Common myeloid progenitor, CD34-positive (primary cell): ENCODE measurements around the gene RPL18.

ENCODE experiments used
- CTCF ChIA-PET: fragments of 350-600 bp; sonication (Branson Sonifier 250); formaldehyde crosslinking; loops from one replicate; lab custom pipeline; 2021; ENCODE audit warnings: antibody characterized with exemption; lab: Charles Lee
- POLR2A ChIA-PET: fragments of 350-600 bp; sonication (Branson Sonifier 250); formaldehyde crosslinking; loops from one replicate; lab custom pipeline; 2021; ENCODE audit warnings: antibody characterized with exemption; lab: Charles Lee
- DNase-seq, 3 donors: peaks; one replicate each; pipeline versions ENCODE4 v3.0.0 to v3.0.0-alpha.2; 2013
- H3K27ac ChIP-seq, 2 experiments: 1 replicate in 1 of 2; 2 replicates in 1 of 2; pipeline ENCODE4 v1.7.0; 2013; ENCODE audit warnings: inconsistent platforms in 2 of 2, low read length in 2 of 2, mild to moderate bottlenecking in 2 of 2, low read depth in 1 of 2, moderate library complexity in 1 of 2; ENCODE audit not compliant: severe bottlenecking in 2 of 2, insufficient read depth in 1 of 2, poor library complexity in 1 of 2
- H3K27me3 ChIP-seq, 5 experiments: replicated peaks in 2 of 5; 1 replicate in 3 of 5; 2 replicates in 2 of 5; pipeline versions ENCODE4 v1.6.1 to v1.7.0; 2013; ENCODE audit warnings: low read length in 4 of 5, mild to moderate bottlenecking in 2 of 5, moderate library complexity in 2 of 5, inconsistent platforms in 1 of 5; ENCODE audit not compliant: insufficient read depth in 5 of 5, control insufficient read depth in 4 of 5
- H3K36me3 ChIP-seq, 4 experiments: 1 replicate in 2 of 4; 2 replicates in 2 of 4; pipeline versions ENCODE4 v1.6.1 to v1.7.0; 2013; ENCODE audit warnings: low read length in 3 of 4, control low read depth in 1 of 4, mild to moderate bottlenecking in 1 of 4; ENCODE audit not compliant: control insufficient read depth in 4 of 4, insufficient read depth in 4 of 4
- H3K4me1 ChIP-seq, 4 experiments: 1 replicate in 3 of 4; 2 replicates in 1 of 4; pipeline versions ENCODE4 v1.6.1 to v1.7.1; 2013; ENCODE audit warnings: low read length in 3 of 4, mild to moderate bottlenecking in 3 of 4, control low read depth in 1 of 4, inconsistent platforms in 1 of 4, moderate library complexity in 1 of 4; ENCODE audit not compliant: control insufficient read depth in 4 of 4, insufficient read depth in 4 of 4; ENCODE audit errors: control extremely low read depth in 1 of 4
- H3K4me3 ChIP-seq, 7 experiments: 1 replicate in 4 of 7; 2 replicates in 3 of 7; pipeline versions ENCODE4 v1.5.1 to v1.7.0; 2013; ENCODE audit warnings: mild to moderate bottlenecking in 7 of 7, low read length in 6 of 7, moderate library complexity in 6 of 7, inconsistent platforms in 2 of 7, low read depth in 2 of 7, control low read depth in 1 of 7; ENCODE audit not compliant: insufficient read depth in 4 of 7, control insufficient read depth in 1 of 7; ENCODE audit errors: extremely low read depth in 1 of 7
- H3K9me3 ChIP-seq, 5 experiments: 1 replicate in 4 of 5; 2 replicates in 1 of 5; pipeline versions ENCODE4 v1.6.1 to v1.7.1; 2013; ENCODE audit warnings: low read length in 4 of 5, mild to moderate bottlenecking in 2 of 5, inconsistent platforms in 1 of 5, low read depth in 1 of 5, moderate library complexity in 1 of 5; ENCODE audit not compliant: control insufficient read depth in 4 of 5, insufficient read depth in 2 of 5; ENCODE audit errors: control extremely low read depth in 1 of 5
- WGBS: methylation state at CpG from one replicate; pipeline ENCODE4 v1.1.5; 2013; ENCODE audit not compliant: insufficient coverage; 5-methylcytosine and 5-hydroxymethylcytosine counted together

The RPL18 gene

DNA sequence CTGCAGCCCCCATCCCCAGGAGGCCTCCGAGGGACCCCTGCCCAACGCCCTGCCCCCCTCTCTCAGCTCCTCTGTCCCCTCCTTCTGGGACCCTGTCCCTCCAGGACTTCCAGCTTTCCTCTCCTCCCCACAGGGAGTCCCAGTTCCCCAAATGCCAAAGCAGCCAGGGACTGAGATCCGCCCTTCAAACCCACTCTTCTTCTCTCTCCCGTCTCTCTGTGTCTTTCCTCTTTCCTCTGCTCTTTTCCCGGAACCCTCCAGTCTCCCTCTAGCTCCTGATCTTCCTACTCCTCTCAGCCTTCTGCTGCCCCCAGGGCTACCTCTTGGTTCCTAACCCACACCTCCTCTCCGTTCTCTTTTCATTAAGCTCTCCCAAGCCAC lies 26.6 kb upstream of the RPL18 start:
- Histone ChIP-seq H3K9me3 (no peaks in the 10 kb centered on the region), H3K4me3 (peak overlapping the region; percentile 40 to 82 (median 59)), H3K27me3 (no peaks in the 10 kb centered on the region), H3K36me3 (no peaks in the 10 kb centered on the region), H3K27ac (peak overlapping the region in 1 of 2 experiments; percentile 43), H3K4me1 (peaks cover 3 to 27% (median 22%) of the 10 kb centered on the region in 4 experiments)
- no peak for DNase-seq
- CTCF ChIA-PET, result interaction anchor here (0.6 to 4.5 kb wide), 15 partner anchors 12 to 208 kb away, joined by 3 to 40 read pairs (median 4); no protein-coding TSS in a partner anchor
- WGBS, result 0% methylated on average over 5 of the region's 6 CpGs
- POLR2A ChIA-PET, result interaction anchor here (0.5 to 1.5 kb wide), 2 partner anchors 8 to 13 kb away, joined by 3 to 5 read pairs; no protein-coding TSS in a partner anchor

DNA sequence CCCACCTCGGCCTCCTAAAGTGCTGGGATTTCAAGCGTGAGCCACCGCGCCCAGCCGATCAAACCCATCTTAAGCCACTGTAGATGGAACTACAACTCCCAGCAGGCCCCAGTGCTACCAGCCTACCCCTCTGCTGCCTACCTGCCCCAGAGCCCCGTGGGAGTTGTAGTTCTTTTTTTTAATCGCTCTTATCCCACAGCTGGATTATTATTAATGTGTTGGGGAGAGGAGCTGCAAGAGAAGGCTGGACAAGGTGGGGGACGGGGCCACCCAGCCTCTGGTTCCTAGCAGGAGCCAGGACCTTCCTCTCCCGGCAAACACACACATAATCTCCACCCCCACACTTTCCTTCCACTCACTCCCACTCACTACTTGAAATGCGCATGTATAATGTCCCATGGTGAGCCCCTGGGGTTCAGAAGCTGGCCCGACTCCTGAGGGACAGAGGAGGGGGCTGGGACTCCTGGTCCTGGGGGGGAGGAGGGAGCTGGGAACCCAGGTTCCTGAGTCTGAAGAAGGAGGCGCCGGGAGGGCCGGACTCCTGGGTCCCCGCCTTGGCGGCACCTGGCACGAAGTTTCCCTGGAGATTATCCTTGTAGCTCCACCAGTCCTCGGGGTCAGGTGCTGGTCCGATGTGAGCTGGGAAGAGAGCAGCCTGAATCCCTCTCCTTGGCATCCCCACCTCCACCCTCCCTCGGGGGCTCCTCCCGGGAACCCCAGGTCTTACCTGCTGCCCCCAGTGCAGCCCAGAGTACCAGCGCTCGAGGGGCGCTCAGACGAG lies 26.1 kb upstream of the RPL18 start:
- POLR2A ChIA-PET, result interaction anchor here (0.6 kb wide), 1 partner anchor 150 kb away, joined by 3 read pairs; no protein-coding TSS in a partner anchor

DNA sequence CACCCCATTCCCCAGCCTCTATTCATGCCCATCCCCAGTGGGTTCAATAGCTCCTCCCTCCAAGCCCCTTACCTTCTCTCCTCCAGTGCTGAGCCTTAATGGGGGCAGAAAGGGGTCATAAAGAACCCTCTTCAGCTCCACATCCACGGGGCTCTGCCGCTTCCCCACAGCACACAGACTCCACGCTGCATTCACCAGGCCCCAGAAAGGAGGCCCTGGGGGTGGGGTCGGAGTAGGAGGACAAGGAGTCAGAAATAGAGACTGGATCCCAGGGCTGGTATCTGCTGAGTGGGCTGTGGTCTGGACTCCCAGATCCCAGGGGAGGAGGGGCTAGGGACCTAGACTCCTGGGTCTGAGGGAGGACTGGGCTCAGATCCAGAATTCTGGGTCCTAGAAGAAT lies 25.4 kb upstream of the RPL18 start:
- ChIA-PET POLR2A (no interaction called here), CTCF (interaction anchor here (4.5 kb wide), 1 partner anchor 31 kb away, joined by 40 read pairs; no protein-coding TSS in a partner anchor)
- Histone ChIP-seq H3K36me3 (no peaks in the 10 kb centered on the region), H3K27ac (no peak overlapping the region), H3K4me1 (peaks cover 3 to 27% (median 24%) of the 10 kb centered on the region in 4 experiments), H3K4me3 (peak overlapping the region in 1 of 7 experiments; percentile 82), H3K9me3 (no peaks in the 10 kb centered on the region), H3K27me3 (no peaks in the 10 kb centered on the region)
- DNase-seq, result no peak
- 100% methylated on average over 1 of the region's 4 CpGs for WGBS

More for the DNA sequence above, 26.1 kb upstream of the RPL18 start:
- Histone ChIP-seq H3K4me1 (peaks cover 3 to 27% (median 22%) of the 10 kb centered on the region in 4 experiments), H3K27ac (peak overlapping the region in 1 of 2 experiments; percentile 43), H3K4me3 (peak overlapping the region; percentile 40 to 82 (median 59)), H3K36me3 (no peaks in the 10 kb centered on the region), H3K9me3 (no peaks in the 10 kb centered on the region), H3K27me3 (no peaks in the 10 kb centered on the region)
- WGBS, result 0% methylated on average over 19 of the region's 25 CpGs
- CTCF ChIA-PET, result interaction anchor here (0.8 to 4.5 kb wide), 11 partner anchors 11 to 198 kb away, joined by 3 to 40 read pairs (median 8); no protein-coding TSS in a partner anchor
- DNase-seq, result peak; percentile 81 to 90 (median 89)

DNA sequence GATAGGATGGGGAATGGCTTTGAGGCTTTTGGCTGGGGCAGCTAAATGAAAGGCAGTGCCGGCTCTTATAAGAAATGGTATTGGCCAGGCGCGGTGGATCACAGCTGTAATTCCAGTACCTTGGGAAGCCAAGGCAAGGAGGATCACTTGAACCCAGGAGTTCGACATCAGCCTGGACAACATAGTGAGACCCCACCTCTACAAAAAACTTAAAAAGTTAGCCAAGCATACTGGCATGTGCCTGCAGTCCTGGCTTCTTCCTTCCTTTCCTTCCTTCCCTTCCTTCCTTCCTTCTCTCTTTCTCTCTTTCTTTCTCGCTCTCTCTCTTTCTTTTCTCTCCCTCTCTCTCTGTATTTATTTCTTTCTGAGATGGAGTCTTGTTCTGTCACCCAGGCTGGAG lies 23.9 kb upstream of the RPL18 start:
- Histone ChIP-seq H3K9me3 (no peaks in the 10 kb centered on the region), H3K4me3 (no peak overlapping the region), H3K27ac (no peak overlapping the region), H3K4me1 (peaks cover 7 to 38% (median 33%) of the 10 kb centered on the region in 4 experiments), H3K36me3 (no peaks in the 10 kb centered on the region), H3K27me3 (no peaks in the 10 kb centered on the region)
- no peak for DNase-seq
- CTCF ChIA-PET, result interaction anchor here (4.5 kb wide), 1 partner anchor 33 kb away, joined by 40 read pairs; no protein-coding TSS in a partner anchor
- WGBS, result 97% methylated on average over 5 of the region's 5 CpGs
- POLR2A ChIA-PET, result no interaction called here

DNA sequence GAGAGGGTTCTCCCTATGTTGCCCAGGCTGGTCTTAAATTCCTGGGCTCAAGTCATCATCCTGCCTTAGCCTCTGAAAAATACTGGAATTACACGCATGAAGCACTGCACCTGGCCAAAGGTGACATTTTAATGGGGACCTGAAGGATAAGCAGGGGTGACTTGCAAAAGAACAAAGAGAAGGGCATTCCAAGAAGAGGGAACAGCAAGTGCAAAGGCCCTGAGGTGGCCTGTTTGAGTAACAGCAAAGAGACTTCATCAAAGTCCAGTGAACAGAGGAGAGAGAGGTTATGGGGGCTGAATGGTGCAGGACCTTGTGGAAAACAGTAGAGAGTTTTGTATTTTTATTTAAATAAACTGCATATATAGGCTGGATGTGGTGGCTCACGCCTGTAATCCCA lies 22.9 kb upstream of the RPL18 start:
- Histone ChIP-seq H3K27ac (no peak overlapping the region), H3K27me3 (no peaks in the 10 kb centered on the region), H3K4me3 (no peak overlapping the region), H3K9me3 (no peaks in the 10 kb centered on the region), H3K36me3 (no peaks in the 10 kb centered on the region), H3K4me1 (peaks cover 5 to 38% (median 35%) of the 10 kb centered on the region in 4 experiments)
- ChIA-PET CTCF (no interaction called here), POLR2A (no interaction called here)
- 88% methylated on average over 1 of the region's 2 CpGs for WGBS
- no peak for DNase-seq

DNA sequence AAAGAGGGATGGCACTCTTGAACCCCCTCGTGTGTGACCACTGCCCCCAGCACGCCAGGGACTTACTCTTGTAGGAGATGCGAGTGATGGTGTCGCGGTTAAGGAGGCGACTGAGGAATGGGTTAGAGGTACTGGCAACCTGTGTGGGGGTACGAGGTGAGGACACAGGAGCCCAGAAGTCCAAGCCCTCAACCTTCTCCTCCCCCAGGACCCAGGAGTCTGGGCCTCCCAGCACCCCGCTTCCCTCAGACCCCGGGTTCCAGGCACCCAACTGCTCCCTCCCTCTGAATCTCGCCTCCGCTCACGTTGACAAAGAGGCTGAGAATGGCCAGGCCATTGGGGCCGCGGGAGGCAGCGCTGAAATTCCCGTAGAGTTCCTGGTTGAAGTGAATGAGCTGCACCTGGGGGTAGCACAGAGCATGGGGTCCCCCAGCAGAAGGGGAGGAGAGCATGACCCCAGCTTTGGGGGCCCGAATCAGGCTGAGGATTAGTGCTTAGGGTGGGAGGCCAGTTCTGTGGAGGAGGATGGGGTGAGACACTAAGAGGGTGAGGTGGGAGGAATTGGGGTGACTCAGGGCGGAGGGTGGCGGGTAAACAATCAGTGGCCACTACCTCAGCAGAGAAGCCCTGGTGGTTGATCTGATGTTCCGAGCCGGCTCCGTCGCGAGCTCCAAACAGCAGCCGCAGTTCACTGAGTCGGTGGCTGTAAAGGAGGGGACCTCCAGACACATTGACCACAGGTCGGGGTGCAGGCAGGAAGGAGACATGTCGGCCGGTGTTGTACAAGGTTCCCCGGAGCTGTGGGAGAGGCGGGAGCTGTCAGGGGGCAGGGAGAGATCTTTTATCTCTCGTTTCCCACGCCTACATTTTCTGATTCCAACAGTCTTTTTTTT lies 20.8 kb upstream of the RPL18 start:
- no peak for DNase-seq
- 94% methylated on average over 27 of the region's 33 CpGs for WGBS
- POLR2A ChIA-PET, result no interaction called here
- CTCF ChIA-PET, result interaction anchor here (0.6 to 1.7 kb wide), 2 partner anchors 14 to 36 kb away, joined by 3 to 4 read pairs; no protein-coding TSS in a partner anchor
- Histone ChIP-seq H3K4me1 (peaks cover 4 to 41% (median 37%) of the 10 kb centered on the region in 4 experiments), H3K36me3 (no peaks in the 10 kb centered on the region), H3K9me3 (no peaks in the 10 kb centered on the region), H3K27ac (peak overlapping the region in 1 of 2 experiments; percentile 91), H3K4me3 (no peak overlapping the region), H3K27me3 (no peaks in the 10 kb centered on the region)
